ENCODE measurements around the gene VSNL1.

DNA sequence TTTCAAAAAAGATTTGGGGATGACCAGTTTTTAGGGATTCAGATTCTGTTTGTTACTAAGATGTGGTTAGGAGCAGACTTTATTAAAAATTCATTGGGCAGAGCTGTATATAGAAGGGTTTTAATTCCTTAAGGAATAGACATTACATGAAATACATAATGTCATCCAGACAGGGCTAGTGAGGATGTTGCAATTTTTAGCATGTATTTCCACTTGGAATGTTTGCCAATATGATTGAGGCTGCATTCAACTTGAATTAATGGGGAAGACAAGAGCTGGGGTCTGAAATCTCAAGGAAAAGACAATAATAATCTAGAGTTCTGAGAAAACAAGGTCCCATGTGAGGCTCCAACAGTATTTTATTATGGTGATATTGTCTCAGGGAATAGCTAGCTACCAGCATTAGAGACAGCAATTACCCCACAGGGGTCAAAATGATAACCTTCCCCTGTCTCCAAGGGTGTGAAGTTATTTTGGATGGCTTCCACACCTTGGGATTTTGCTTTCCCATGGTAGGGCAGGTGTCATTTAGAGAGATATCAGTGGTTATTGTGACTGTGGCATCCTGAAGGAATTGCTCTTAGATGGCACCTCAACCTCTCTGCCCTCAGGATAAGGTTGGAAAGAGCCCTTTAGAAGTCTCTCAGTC, 60.2 kb downstream of the VSNL1 start:
- TF ChIP-seq CTCF (conservative IDR thresholded peaks at IDR 0.05 in 1 of 2, IDR thresholded peaks at IDR 0.05 in 1 of 2; ENCODE audit: low read depth in 1 of 2, low read length in 2 of 2) (no peak), EZH2 (IDR thresholded peaks at IDR 0.05; ENCODE audit: low read length, missing control alignments) (no peak)

Measured in fibroblast of lung (primary cell).